CD4-positive, alpha-beta T cell treated with Interferon gamma for 1 hour (primary cell): ENCODE measurements around the gene KLK1.
"Not testable (repeated sequence)": the region's sequence is repeated elsewhere in the genome, so short reads cannot be mapped to it uniquely, and the experiment has no call there.

ENCODE experiments used
- DNase-seq: peaks from one replicate; pipeline ENCODE4 v3.0.0-alpha.2; 2020

KLK1 gene

GRCh38 chr19:50791594-50792271 is 31.9 kb downstream of the KLK1 start:
- no peak for DNase-seq

GRCh38 chr19:50790922-50791467 is 32.6 kb downstream of the KLK1 start:
- DNase-seq: no peak

GRCh38 chr19:50790396-50790795 is 33.2 kb downstream of the KLK1 start, which contains the start of gene ACP4:
ACP4 (plus strand) TSS chr19:50790415; CDS start chr19:50790415, 0 bp downstream.
- DNase-seq: no peak

DNA sequence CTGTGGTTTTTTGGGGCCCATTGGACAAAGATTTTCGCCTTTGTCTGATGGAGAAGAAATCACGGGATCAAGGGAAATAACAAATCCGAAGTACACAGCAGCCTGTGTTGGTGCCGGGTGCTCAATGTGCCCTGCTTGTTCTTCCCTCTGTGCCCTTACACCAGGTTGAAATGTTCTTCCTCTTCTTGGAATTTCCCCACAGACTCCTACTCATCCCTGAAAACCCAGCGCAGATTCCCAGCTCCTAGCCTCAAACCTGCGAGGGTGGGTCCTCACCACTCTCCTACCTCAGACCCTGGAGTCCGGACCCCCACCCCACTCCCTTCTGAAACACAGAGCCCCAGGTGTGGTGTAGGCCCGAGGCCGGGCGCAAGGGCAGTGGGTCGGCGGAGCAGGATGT is 38.3 kb downstream of the KLK1 start:
- DNase-seq: no peak

- DNase-seq: no peak
Measured at GRCh38 chr19:50784710-50785109, 38.9 kb downstream of the KLK1 start.

DNA sequence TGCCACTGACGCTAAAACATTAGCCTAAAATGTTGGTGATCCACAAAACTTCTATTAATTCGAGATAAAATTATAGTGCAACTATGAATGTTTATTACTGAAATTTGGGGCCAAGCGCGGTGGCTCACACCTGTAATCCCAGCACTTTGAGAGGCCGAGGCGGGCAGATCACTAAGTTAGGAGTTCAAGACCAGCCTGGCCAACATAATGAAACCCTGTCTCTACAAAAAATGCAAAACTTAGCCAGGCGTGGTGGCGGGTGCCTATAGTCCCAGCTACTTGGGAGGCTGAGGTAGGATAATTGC is 39.8 kb downstream of the KLK1 start:
- DNase-seq: not testable (repeated sequence)

DNA sequence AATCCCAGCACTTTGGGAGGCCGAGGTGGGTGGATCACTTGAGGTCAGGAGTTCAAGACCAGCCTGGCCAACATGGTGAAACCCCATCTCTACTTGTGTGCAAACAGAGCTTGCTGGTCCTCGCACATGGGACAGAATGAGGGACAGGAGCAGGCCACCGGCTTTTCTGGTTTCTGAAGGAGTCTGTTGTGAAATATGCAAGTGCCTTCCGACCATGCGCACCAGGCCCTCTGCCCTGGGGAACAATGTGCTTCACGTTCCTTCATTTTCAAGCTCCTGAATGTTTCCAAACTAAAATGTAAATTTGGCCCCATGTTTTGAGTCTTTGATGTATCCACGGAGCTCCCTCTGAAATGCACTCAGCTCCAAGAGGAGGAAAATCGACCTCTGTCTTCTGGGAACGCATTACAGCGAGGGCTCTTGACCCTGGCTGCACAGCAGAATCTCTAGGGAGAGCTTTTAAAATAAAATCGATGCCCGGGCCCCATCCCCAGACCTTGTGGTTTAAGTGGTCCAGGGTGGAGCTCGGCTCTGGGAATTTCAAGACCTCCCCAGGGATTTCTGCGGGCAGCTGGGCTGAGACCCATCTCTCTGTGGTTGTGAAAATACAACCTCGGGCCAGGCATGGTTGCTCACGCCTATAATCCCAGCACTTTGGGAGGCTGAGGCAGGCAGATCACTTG is 42.7 kb downstream of the KLK1 start:
- no peak for DNase-seq

- no peak for DNase-seq
Measured at GRCh38 chr19:50779504-50780457, 43.8 kb downstream of the KLK1 start.

- DNase-seq: no peak
Measured at GRCh38 chr19:50778906-50779430, 44.6 kb downstream of the KLK1 start.

- DNase-seq: no peak
Measured at GRCh38 chr19:50777830-50778303, 45.7 kb downstream of the KLK1 start.

DNA sequence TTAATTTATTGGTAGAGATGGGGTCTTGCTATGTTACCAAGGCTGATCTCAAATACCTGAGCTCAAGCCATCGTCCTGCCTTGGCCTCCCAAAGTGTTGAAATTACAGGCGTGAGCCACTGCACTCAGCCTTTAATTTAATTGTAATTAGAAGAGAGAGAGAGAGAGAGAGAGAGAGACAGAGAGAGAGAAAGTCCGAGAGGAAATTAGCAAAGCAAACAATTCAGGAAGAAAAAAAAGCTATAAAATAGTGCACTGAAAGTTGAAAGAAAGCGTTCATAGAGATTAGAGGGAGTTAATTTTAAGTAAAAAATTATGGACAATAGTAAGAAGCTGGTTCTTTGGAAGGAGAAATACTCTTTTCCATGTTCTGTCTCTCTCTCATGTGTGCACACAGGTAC is 46.3 kb downstream of the KLK1 start:
- DNase-seq: no peak

- no peak for DNase-seq
Measured at GRCh38 chr19:50776131-50776530, 47.5 kb downstream of the KLK1 start.

DNA sequence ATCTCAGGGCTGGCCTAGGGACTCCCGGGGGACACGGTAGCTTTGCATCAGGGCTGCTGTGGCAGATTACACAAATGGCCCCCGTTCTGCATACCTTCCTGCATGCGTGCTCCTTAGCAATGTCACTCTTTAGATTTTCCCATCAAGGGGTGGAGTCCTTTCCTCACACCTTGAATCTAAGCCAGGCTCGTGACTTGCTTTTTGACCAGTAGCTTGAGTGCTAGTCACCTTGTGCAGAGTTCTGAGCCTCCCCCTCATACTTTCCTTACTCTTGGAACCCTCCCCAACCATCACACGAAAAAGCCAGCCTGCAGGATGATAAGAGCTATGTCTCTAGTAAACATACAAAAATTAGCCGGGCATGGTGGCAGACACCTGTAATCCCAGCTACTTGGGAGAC is 50.1 kb downstream of the KLK1 start:
- DNase-seq: not testable (repeated sequence)

DNA sequence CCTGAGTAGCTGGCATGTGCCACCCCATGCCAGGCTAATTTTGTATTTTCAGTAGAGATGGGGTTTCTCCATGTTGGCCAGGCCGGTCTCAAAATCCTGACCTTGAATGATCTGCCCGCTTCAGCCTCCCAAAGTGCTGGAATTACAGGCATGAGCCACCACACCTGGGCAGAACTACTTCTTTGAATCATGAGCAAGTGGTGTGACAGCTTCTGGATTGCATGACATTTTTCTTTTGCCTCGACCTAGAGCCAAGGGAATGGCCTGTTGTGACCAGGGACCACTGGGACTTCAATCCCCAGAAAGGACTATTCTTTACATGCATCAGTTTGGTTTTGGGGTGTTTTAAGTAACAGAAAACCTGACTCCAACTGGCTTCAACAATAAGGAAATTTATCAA is 50.7 kb downstream of the KLK1 start:
- not testable (repeated sequence) for DNase-seq

- no peak for DNase-seq
Measured at GRCh38 chr19:50772476-50772875, 51.1 kb downstream of the KLK1 start.

DNA sequence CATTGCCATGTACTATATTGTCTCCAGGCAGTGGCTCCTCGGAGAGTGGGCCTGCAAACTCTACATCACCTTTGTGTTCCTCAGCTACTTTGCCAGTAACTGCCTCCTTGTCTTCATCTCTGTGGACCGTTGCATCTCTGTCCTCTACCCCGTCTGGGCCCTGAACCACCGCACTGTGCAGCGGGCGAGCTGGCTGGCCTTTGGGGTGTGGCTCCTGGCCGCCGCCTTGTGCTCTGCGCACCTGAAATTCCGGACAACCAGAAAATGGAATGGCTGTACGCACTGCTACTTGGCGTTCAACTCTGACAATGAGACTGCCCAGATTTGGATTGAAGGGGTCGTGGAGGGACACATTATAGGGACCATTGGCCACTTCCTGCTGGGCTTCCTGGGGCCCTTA is 52.7 kb downstream of the KLK1 start:
- DNase-seq: no peak

DNA sequence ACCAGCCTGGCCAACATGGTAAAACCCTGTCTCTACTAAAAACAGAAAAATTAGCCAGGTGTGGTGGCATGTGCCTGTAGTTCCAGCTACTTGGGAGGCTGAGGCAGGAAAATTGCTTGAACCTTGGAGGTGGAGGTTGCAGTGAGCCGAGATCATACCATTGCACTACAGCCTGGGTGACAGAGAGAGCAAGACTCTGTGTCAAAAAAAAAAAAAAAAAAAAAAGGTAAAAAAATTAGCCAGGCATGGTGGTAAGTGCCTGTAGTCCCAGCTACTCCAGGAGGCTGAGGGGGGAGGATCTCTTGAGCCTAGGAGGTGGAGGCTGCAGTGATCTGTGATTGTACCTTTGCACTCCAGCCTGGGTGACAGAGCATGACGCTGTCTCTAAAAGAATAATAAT is 53.4 kb downstream of the KLK1 start, which contains the start of gene GPR32:
TSS of gene GPR32 (plus strand) at position 301 of the 400 bp plus-strand sequence. CDS start 137 bp downstream, outside the sequence.
- not testable (repeated sequence) for DNase-seq
